ENCODE results near the gene DDR2. TPM values are rescaled to one million over a fixed set of nuclear protein-coding genes. Genes with fewer than 3 reads are reported as not detected.

The DDR2 gene
- total RNA-seq, 1 experiment from 2014 or later, result 1.9 TPM

GRCh38 chr1:162753001-162753658 is 120.9 kb downstream of the DDR2 start:
- Histone ChIP-seq H3K27ac (ENCODE audit: low read length) (no peak overlapping the region), H3K36me3 (ENCODE audit: control insufficient read depth, insufficient read depth, low read length) (no peaks in the 10 kb centered on the region), H3K27me3 (ENCODE audit: control insufficient read depth, insufficient read depth, low read length) (no peaks in the 10 kb centered on the region), H3K9me3 (ENCODE audit: control insufficient read depth, insufficient read depth, low read depth, low read length) (no peaks in the 10 kb centered on the region), H3K4me1 (ENCODE audit: control insufficient read depth, insufficient read depth, low read length) (no peaks in the 10 kb centered on the region), H3K4me3 (ENCODE audit: low read depth in 2 of 2, low read length in 2 of 2) (no peak overlapping the region)
- ChIA-PET POLR2A (no interaction called here), CTCF (no interaction called here)
- in situ Hi-C loops (cut with HindIII; ENCODE audit: low pct_unique_long_range_greater_than_20kb, low sequenced_read_pairs) (no loop called here), intact Hi-C loops (cut with micrococcal nuclease; ENCODE audit: unreplicated experiment) (no loop called here)
- no peak for DNase-seq (ENCODE audit: low read depth, low spot score)
- BruUV-seq (replicated peaks), result no TSS peak
- no peak; the same call in 1 of the 2 replicates for ATAC-seq
- TF ChIP-seq REST (IDR thresholded peaks at IDR 0.05; ENCODE audit: insufficient read depth in 1 of 2, low read depth in 2 of 2, low read length in 1 of 2) (no peak), POLR2AphosphoS5 (IDR thresholded peaks at IDR 0.05; ENCODE audit: low read depth, low read length) (no peak)

DNA sequence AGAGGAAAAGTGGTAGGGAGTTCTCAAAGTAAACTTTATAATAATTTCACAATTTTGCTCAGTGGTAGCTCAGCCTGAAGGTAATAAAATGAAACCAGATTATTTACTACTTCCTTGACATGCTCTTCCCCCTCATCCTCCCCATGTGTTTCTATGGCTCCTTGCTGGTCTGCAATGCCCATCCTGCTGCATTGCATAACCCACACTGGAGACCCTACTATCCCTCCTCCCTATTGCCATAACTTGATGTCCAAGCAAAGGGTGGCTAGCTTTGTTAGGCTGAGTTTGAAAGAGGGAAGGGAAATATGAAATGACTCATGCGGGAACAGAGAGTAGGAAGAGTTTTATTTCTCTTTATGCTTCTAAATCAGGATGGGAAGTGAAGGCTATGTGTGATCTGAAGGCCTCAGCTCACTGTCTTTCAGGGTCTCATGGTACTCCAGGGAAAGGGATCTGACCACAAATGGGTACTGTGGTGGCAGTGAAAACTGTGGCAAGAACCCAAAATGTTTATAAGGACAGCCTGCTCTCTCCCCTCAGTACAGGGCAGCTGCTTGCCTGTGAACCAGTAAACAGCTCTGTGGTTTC is 121.8 kb downstream of the DDR2 start:
- Histone ChIP-seq H3K36me3 (ENCODE audit: control insufficient read depth, insufficient read depth, low read length) (no peaks in the 10 kb centered on the region), H3K9me3 (ENCODE audit: control insufficient read depth, insufficient read depth, low read depth, low read length) (no peaks in the 10 kb centered on the region), H3K4me3 (ENCODE audit: low read depth in 2 of 2, low read length in 2 of 2) (no peak overlapping the region), H3K27ac (ENCODE audit: low read length) (no peak overlapping the region), H3K27me3 (ENCODE audit: control insufficient read depth, insufficient read depth, low read length) (no peaks in the 10 kb centered on the region), H3K4me1 (ENCODE audit: control insufficient read depth, insufficient read depth, low read length) (no peaks in the 10 kb centered on the region)
- ChIA-PET CTCF (no interaction called here), POLR2A (no interaction called here)
- intact Hi-C loops (cut with micrococcal nuclease; ENCODE audit: unreplicated experiment) (no loop called here), in situ Hi-C loops (cut with HindIII; ENCODE audit: low pct_unique_long_range_greater_than_20kb, low sequenced_read_pairs) (no loop called here)
- ATAC-seq (no peak), DNase-seq (ENCODE audit: low read depth, low spot score) (no peak)
- no TSS peak for BruUV-seq (replicated peaks)
- no peak for TF ChIP-seq TCF7L2 (IDR thresholded peaks at IDR 0.05; ENCODE audit: low read depth, low read length)
- no peak for TF ChIP-seq REST (IDR thresholded peaks at IDR 0.05; ENCODE audit: insufficient read depth in 1 of 2, low read depth in 2 of 2, low read length in 1 of 2)
- TF ChIP-seq POLR2AphosphoS5 (IDR thresholded peaks at IDR 0.05; ENCODE audit: low read depth, low read length), result no peak
- TF ChIP-seq SIN3A (IDR thresholded peaks at IDR 0.05; ENCODE audit: borderline replicate concordance, insufficient read depth, low read depth, low read length), result no peak
- no peak for TF ChIP-seq CTCF (IDR thresholded peaks at IDR 0.05)
